Fibroblast of lung (primary cell): ENCODE data around the gene CD164L2.

Experiments used
- EZH2 ChIP-seq: IDR thresholded peaks from 2 replicates; pipeline ENCODE4 v1.5.1; 2012; ENCODE audit warnings: low read length, control low read depth, mild to moderate bottlenecking; ENCODE audit errors: missing control alignments
- TF ChIP-seq, protein P1 (sequence below), 2 donors: IDR thresholded peaks in 1 of 2; conservative IDR thresholded peaks in 1 of 2; 1 replicate in 1 of 2; 2 replicates in 1 of 2; pipeline ENCODE4 v1.5.1; 2011 to 2012; ENCODE audit warnings: low read length in 2 of 2, control low read depth in 1 of 2, inconsistent platforms in 1 of 2, low read depth in 1 of 2, mild to moderate bottlenecking in 1 of 2

DNA sequence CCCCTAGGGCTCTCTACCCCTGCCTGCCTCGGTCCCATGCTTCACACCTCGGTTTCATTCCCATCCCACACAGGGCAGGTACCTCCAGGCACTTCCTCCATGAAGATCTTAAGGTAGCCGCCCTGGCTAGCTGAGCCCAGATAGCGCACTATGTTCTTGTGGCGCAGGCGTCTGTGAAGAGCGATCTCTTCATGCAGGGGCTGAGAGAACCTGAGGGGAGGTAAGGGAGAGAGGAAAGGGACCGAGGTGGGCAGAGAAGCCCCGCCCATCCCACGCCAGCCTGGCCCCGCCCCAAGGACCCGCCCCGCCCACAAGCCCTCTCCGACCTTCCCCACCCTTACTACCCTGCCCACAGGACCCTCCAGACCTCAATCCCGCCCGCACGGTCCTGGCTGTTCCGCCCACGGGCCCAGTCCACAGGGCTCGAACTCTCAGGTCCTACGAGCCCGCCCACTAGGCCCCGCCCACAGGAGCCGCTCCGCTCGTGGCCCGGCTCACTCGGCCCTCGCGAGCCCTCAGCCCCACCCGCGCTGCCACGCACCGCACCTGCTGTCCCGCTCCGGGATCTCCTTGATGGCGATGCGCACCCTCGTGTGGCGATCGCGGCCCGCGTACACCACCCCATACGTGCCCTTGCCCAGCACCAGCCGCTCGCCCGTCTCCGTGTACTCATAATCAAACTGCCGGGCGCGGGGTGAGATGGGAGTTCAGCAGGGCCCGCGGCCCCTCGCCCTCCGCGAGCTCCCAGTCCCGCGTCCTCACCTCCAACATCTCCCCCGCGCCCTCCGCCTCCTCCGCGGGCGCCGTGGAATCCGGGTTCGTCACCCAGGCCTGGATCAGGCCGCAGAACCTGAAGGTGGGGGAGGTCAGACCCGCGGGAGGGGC lies 22.7 kb downstream of the CD164L2 start:
- TF ChIP-seq, protein P1, sequence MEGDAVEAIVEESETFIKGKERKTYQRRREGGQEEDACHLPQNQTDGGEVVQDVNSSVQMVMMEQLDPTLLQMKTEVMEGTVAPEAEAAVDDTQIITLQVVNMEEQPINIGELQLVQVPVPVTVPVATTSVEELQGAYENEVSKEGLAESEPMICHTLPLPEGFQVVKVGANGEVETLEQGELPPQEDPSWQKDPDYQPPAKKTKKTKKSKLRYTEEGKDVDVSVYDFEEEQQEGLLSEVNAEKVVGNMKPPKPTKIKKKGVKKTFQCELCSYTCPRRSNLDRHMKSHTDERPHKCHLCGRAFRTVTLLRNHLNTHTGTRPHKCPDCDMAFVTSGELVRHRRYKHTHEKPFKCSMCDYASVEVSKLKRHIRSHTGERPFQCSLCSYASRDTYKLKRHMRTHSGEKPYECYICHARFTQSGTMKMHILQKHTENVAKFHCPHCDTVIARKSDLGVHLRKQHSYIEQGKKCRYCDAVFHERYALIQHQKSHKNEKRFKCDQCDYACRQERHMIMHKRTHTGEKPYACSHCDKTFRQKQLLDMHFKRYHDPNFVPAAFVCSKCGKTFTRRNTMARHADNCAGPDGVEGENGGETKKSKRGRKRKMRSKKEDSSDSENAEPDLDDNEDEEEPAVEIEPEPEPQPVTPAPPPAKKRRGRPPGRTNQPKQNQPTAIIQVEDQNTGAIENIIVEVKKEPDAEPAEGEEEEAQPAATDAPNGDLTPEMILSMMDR (conservative IDR thresholded peaks at IDR 0.05 in 1 of 2, IDR thresholded peaks at IDR 0.05 in 1 of 2; ENCODE audit: low read depth in 1 of 2, low read length in 2 of 2): no peak
- no peak for TF ChIP-seq EZH2
